ENCODE results near the gene TMC4.

Gene TMC4

GRCh38 chr19:54156953-54157352 is 16.0 kb downstream of the TMC4 start:
- in situ Hi-C loops (cut with MboI; ENCODE audit: low sequenced_read_pairs) = no loop called here

- in situ Hi-C loops (cut with MboI; ENCODE audit: low sequenced_read_pairs) = no loop called here
Measured at GRCh38 chr19:54156490-54156889, 16.5 kb downstream of the TMC4 start.

DNA sequence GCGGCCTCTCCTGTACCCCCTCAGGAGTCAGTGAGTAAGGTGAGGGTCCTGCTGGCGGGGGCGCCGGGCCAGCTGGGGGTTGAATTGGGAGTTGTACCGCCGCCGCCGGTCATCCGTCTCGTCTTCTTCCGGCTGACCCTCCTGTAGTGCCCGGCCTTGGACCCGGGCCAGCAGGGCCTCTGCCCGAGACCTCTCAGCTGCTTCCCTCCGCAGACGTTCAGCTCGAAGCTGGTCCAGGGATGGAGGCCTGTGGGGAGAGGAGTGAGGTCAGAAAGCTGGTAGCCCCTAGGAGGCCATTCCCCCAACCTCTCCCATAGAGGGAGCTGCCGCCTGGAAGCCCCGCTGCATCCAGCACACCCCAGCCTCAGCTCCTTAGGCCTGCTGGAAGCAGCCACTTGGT is 17.3 kb downstream of the TMC4 start:
- in situ Hi-C loops (cut with MboI; ENCODE audit: low sequenced_read_pairs) = no loop called here

GRCh38 chr19:54154603-54155345 is 18.2 kb downstream of the TMC4 start:
- in situ Hi-C loops (cut with MboI; ENCODE audit: low sequenced_read_pairs) = no loop called here

DNA sequence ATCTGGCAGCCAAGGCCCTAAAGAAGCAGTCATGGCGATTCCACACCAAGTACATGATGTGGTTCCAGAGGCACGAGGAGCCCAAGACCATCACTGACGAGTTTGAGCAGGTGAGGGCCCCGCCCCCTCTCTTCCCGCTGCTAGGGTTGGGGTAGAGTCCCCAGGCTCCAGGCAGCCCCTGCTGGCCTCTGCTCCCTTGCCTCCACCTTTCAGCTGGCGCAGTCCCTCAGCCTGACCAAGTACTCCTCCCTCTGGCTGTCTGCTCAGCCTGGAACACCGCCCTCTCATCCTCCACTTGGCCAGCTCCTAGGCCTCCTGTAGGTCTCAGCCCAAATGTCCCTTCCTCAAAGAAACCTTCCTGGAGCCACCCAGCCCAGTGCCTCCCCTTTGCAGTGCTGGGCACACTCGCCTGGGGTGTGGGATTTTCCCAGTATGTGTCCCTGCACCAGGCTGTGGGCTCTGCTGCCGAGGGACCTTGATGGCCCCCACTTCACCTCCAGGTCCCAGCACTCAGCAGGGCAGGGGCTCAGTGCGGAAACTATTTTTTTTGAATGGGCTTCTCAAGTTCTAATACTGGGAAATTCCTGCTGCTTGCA is 19.1 kb downstream of the TMC4 start:
- in situ Hi-C loops (cut with MboI; ENCODE audit: low sequenced_read_pairs) = no loop called here

GRCh38 chr19:54152878-54153524 is 20.0 kb downstream of the TMC4 start:
- in situ Hi-C loops (cut with MboI; ENCODE audit: low sequenced_read_pairs) = no loop called here

- in situ Hi-C loops (cut with MboI; ENCODE audit: low sequenced_read_pairs) = no loop called here
Measured at GRCh38 chr19:54152267-54152666, 20.7 kb downstream of the TMC4 start.

- in situ Hi-C loops (cut with MboI; ENCODE audit: low sequenced_read_pairs) = no loop called here
Measured at GRCh38 chr19:54151362-54152035, 21.5 kb downstream of the TMC4 start.

GRCh38 chr19:54149021-54149812 is 23.7 kb downstream of the TMC4 start:
- in situ Hi-C loops (cut with MboI; ENCODE audit: low sequenced_read_pairs) = no loop called here

DNA sequence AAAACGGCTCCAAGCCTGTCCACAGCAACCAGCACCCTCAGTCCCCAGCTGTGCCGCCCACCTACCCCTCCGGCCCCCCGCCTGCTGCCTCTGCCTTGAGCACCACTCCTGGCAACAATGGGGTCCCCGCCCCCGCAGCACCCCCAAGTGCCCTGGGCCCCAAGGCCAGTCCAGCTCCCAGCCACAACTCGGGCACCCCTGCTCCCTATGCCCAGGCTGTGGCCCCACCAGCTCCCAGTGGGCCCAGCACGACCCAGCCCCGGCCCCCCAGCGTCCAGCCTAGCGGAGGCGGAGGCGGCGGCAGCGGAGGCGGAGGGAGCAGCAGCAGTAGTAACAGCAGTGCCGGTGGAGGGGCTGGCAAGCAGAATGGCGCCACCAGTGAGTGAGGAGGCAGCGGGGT is 24.8 kb downstream of the TMC4 start:
- in situ Hi-C loops (cut with MboI; ENCODE audit: low sequenced_read_pairs) = no loop called here

DNA sequence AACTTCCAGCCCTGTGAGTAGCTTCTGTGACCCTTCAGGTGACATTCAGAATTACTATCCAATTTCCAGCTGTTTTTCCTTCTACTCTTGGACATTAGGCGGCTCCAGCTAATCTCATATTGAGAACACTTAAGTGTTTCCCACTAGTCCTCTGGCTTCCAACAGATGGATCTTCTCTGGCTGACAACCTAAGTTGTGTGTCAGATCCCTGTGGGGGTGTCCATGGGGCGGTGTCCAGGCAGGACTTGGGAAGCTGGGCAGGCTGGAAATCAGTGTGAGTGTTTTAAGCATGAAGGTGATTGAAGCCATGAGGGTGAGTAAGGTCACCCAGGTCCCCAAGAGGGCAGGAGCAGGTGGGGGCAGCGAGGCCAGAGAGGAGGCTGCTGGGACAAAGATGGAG is 25.3 kb downstream of the TMC4 start:
- in situ Hi-C loops (cut with MboI; ENCODE audit: low sequenced_read_pairs) = no loop called here

DNA sequence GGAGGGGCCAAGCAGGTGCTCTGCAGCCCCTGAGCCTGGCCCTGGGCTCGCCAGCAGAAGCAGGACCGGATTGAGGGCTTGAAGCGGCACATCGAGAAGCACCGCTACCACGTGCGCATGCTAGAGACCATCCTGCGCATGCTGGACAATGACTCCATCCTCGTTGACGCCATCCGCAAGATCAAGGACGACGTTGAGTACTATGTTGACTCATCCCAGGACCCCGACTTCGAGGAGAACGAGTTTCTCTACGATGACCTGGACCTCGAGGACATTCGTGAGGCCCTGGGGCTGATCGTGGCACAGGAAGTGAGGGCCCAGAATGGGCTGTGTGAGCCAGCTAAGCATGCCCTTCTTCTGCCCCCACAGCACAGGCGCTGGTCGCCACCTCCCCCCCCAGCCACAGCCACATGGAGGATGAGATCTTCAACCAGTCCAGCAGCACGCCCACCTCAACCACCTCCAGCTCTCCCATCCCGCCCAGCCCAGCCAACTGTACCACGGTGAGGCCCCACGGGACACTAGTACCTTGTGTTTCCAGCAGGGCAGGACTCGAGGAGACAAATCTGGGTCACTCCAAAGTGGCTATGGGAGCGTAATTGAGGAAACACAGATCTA is 27.3 kb downstream of the TMC4 start:
- in situ Hi-C loops (cut with MboI; ENCODE audit: low sequenced_read_pairs) = no loop called here

- in situ Hi-C loops (cut with MboI; ENCODE audit: low sequenced_read_pairs) = no loop called here
Measured at GRCh38 chr19:54142166-54142780, 30.7 kb downstream of the TMC4 start.

- in situ Hi-C loops (cut with MboI; ENCODE audit: low sequenced_read_pairs) = no loop called here
Measured at GRCh38 chr19:54141356-54141755, 31.6 kb downstream of the TMC4 start.

GRCh38 chr19:54138489-54139256 is 34.3 kb downstream of the TMC4 start:
- in situ Hi-C loops (cut with MboI; ENCODE audit: low sequenced_read_pairs) = no loop called here

DNA sequence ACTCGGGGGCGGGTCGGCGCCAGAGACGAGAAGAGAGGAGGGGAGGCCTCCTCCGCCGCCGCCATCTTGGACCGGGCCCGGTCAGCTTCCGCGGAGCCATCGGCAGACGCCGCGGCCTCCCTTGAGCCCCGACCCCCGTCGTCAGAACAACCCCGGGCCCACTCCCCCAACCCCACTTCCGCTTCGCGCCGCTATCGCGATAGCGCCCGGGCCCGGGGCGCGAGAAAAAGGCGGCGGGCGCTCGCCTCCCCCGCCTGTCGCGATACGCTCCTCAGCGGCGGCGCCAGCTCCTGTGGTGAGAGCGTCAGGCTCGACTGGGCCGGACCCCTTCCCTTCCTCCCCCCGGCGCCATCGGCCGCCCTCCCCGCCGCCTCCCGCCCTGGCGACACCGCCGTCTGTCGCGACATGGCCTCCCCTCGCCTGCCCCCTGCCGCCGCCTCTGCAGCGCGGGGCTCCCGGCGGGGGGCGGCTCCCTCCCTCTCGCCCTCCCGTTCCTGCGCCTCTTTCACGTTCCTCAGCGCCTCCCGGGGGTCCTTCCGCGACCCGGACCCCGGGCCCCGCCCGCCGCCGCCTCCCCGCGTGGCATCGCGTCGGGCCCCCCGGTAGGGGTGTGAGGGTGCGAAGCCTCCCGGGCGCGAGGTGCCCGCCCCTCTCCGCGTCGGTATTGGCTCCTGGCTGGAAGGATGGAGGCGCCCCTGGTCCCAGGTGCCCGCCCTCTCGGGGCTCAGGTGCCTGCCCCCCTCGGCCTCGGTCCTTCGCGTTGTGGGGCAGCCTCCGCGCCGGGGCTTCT is 35.1 kb downstream of the TMC4 start, which contains the start of gene CNOT3:
Gene CNOT3, plus strand, starts transcription at position 64 of the 790 bp plus-strand sequence. CDS start 5,217 bp downstream, outside the sequence.
- in situ Hi-C loops (cut with MboI; ENCODE audit: low sequenced_read_pairs) = no loop called here

DNA sequence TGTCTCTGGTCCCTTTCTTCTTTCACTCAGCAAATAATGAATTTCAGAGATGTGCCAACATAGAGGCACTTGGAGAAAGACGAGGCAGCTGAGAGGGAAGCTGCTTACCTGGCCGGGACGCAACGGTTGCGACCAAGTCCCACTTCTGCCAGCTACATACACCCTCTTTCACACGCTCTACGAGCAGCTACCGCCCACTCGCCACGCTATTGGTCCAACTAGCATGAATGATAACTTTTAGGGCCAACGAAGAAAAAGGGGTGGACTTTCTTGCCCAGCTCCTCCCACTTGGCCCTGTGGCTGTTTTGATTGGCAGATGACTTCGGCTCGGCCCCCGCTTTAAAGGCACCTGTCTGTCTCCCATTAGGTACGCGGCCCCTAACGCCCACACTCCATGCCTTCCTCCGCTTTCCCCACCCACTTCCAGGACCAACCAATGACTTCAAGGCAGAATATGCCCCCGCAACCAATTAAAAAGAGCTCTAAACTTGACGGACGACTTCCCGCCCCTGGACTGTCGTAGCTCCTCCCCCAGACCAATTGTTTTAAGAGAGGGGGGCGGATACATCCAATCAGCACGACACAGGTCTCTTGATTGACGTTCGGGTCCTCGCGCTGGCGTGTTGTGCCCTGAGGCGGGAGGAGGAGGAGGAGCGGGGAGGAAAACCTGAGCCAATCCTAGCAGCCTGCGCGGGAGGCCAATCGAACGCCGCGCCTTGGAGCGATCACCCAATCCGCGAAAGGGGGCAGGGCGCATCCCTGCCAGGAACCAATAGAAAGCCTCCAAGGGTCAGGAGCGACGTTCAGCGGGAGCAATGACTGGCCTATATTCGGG is 35.9 kb downstream of the TMC4 start:
- in situ Hi-C loops (cut with MboI; ENCODE audit: low sequenced_read_pairs) = no loop called here

Data from HL-60/S4 treated with phorbol 12-myristate 13-acetate at 8.2 ng/mL for 4 days and 3 days (cell line).